Measurements from ENCODE around the gene HOXA4.

GRCh38 chr7:27158436-27159265 lies 28.1 kb upstream of the HOXA4 start:
- TF ChIP-seq POLR2A (IDR thresholded peaks at IDR 0.05) (no peak), CTCF (IDR thresholded peaks at IDR 0.05) (no peak), POLR2AphosphoS5 (IDR thresholded peaks at IDR 0.05) (no peak), EP300 (IDR thresholded peaks at IDR 0.05) (no peak)
